GM20000 (cell line): ENCODE data around the gene HSPA1B.
"Not testable (repeated sequence)": the region's sequence is repeated elsewhere in the genome, so short reads cannot be mapped to it uniquely, and the experiment has no call there.

Source experiments
- DNase-seq: peaks from one replicate; pipeline ENCODE4 v3.0.0; 2012; ENCODE audit warnings: low spot score
- TF ChIP-seq, protein P1 (sequence below): IDR thresholded peaks from 2 replicates; pipeline ENCODE4 v1.5.1; 2012; ENCODE audit warnings: mild to moderate bottlenecking, control low read depth; ENCODE audit errors: extremely low read depth, missing control alignments

Gene HSPA1B

GRCh38 chr6:31782126-31782855 lies 45.2 kb upstream of the HSPA1B start:
- TF ChIP-seq, protein P1, sequence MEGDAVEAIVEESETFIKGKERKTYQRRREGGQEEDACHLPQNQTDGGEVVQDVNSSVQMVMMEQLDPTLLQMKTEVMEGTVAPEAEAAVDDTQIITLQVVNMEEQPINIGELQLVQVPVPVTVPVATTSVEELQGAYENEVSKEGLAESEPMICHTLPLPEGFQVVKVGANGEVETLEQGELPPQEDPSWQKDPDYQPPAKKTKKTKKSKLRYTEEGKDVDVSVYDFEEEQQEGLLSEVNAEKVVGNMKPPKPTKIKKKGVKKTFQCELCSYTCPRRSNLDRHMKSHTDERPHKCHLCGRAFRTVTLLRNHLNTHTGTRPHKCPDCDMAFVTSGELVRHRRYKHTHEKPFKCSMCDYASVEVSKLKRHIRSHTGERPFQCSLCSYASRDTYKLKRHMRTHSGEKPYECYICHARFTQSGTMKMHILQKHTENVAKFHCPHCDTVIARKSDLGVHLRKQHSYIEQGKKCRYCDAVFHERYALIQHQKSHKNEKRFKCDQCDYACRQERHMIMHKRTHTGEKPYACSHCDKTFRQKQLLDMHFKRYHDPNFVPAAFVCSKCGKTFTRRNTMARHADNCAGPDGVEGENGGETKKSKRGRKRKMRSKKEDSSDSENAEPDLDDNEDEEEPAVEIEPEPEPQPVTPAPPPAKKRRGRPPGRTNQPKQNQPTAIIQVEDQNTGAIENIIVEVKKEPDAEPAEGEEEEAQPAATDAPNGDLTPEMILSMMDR, result no peak
- DNase-seq, result no peak

GRCh38 chr6:31784098-31784925 lies 43.2 kb upstream of the HSPA1B start:
- no peak for DNase-seq
- TF ChIP-seq, protein P1, result no peak

GRCh38 chr6:31785475-31785874 lies 42.1 kb upstream of the HSPA1B start:
- TF ChIP-seq, protein P1, result no peak
- no peak for DNase-seq

DNA sequence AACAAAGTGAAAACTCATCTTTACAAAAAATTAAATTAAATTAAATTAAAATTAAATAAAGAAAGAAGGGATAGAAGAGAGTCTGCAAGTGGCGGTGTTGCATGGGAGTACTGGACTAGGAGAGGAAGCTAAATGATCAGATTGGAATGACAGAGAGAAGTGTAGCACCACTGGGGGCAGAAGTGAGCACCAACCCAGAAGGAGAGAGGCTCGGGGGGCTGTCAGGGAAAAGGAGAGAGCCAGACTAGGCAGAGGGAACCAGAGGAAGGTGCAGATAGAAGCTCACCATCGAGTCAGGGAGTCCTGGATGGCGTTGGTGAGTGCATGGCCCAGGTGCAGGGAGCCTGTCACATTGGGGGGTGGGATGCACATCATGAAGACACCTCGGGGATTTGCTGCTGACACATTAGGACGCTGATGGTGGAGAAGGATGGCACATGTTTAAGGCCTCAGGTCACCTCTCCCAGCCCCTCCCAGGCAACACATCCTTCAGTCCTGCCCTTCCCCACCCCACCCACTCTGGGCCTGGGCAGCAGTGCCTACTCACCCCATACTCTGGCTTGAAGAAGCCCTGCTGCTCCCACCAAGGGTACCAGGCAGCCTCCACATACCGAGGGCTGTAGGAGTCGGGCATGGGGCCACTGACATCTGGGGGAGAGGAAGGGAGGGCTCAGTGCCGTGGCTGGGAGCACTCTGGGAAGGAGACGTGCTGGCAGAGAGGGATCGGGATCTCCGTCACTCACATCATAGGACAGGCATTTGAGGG lies 36.0 kb upstream of the HSPA1B start:
- TF ChIP-seq, protein P1, result peak; percentile 39
- peak; percentile 70 for DNase-seq

GRCh38 chr6:31792090-31792374 lies 35.5 kb upstream of the HSPA1B start:
- no peak for DNase-seq
- TF ChIP-seq, protein P1, result no peak

DNA sequence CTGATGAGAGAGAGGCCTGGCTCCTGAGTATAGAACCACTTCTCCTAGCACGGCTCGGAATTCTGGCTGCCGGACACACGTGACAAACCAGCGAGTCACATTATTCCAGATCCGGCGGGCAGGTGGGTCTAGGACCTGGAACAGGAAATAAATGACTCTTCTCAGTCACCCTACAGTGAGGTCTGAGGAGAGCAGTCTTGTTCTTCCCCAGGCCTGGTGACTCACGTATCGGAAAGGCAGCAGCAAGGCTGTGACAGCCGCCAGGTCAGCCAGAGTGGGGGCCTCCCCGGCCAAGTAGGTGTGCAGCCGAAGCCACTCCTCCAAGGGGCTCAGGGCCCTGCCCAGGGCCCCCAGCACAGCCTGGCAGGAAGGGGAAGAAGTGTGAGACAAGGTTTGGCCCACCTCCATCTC lies 34.8 kb upstream of the HSPA1B start:
- DNase-seq, result no peak
- TF ChIP-seq, protein P1, result no peak

- DNase-seq, result not testable (repeated sequence)
These were observed 33.7 kb upstream of the HSPA1B start for GRCh38 chr6:31793927-31794245.
